Central memory CD8-positive, alpha-beta T cell (primary cell): ENCODE measurements around the gene LARP1B.
"Not testable (repeated sequence)": the region's sequence is repeated elsewhere in the genome, so short reads cannot be mapped to it uniquely, and the experiment has no call there.

Experiments used
- ATAC-seq: fragments of 150-1000 bp; cut with Tn5 transposase; replicated peaks from 2 replicates; pipeline ENCODE4 v1.10.0; 2022; ENCODE audit warnings: mild to moderate bottlenecking, moderate FRiP score, moderate number of reproducible peaks; ENCODE audit not compliant: poor library complexity, severe bottlenecking; ENCODE audit errors: extremely low read depth
- DNase-seq, 2 donors: peaks; one replicate each; pipeline ENCODE4 v3.0.0; 2021; ENCODE audit warnings: low spot score in 2 of 2
- H3K27ac Mint-ChIP-seq: one replicate; pipeline ENCODE4 v1.8.0; 2022; ENCODE audit warnings: low read depth, mild to moderate bottlenecking, moderate library complexity, mixed read lengths
- H3K27me3 Mint-ChIP-seq: one replicate; pipeline ENCODE4 v1.8.0; 2022; ENCODE audit warnings: mixed read lengths
- H3K36me3 Mint-ChIP-seq: one replicate; pipeline ENCODE4 v1.8.0; 2022; ENCODE audit warnings: mild to moderate bottlenecking, moderate library complexity, mixed read lengths; ENCODE audit not compliant: insufficient read depth
- H3K4me1 Mint-ChIP-seq: one replicate; pipeline ENCODE4 v1.8.0; 2022; ENCODE audit warnings: mixed read lengths
- H3K4me3 Mint-ChIP-seq: one replicate; pipeline ENCODE4 v1.8.0; 2022; ENCODE audit warnings: mild to moderate bottlenecking, moderate library complexity, mixed read lengths
- H3K9me3 Mint-ChIP-seq: one replicate; pipeline ENCODE4 v1.8.0; 2022; ENCODE audit warnings: mixed read lengths

Gene LARP1B

DNA sequence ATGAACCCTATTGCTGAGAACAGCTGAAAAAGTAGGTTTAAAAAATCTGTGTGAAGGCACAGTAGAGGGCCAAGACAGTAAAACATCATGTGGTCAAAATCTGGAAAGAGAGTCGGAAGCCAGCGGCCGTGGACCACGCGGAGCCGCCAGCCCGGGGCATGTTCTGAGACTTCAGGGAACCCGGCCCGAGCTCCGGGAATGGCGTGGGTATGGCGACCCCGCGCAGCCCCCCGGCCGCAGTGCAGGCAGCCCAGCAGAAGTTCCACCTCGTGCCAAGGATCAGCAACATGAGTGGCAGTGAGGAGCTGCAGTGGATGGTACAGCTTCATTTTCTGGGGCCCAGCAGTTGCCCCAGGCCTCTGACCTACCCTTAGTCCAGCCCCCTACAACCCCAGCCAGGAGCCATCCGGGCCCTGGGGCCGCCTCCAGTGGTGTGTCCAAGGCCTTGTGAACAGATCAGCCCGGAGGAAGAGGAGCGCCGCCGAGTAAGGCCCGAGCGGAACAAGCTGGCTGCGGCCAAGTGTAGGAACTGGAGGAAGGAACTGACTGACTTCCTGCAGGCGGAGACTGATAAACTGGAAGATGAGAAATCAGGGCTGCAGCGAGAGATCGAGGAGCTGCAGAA, 94.2 kb downstream of the LARP1B start:
- Mint-ChIP-seq H3K4me3 (no peak overlapping the region), H3K4me1 (no peaks in the 10 kb centered on the region), H3K27ac (no peak overlapping the region), H3K9me3 (peaks cover 5% of the 10 kb centered on the region), H3K36me3 (peaks cover 3% of the 10 kb centered on the region), H3K27me3 (no peaks in the 10 kb centered on the region)
- no peak for DNase-seq
- no peak for ATAC-seq

DNA sequence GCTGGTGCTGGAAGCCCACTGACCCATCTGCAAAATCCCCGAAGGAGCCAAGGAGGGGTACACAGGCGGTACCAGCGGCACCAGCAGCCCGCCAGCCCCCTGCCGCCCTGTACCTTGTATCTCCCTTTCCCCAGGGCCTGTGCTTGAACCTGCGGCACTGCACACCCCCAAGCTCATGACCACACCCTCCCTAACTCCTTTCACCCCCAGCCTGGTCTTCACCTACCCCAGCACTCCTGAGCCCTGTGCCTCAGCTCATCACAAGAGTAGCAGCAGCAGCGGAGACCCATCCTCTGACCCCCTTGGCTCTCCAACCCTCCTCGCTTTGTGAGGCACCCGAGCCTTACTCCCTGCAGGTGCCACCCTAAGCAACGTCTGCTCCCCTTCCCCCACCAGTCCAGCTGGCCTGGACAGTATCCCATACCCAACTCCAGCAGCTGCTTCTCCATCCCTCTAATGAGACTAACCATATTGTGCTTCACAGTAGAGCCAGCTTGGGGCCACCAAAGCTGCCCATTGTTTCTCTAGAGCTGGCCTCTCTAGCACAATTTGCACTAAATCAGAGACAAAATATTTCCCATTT, 94.9 kb downstream of the LARP1B start:
- Mint-ChIP-seq H3K27me3 (no peaks in the 10 kb centered on the region), H3K4me3 (no peak overlapping the region), H3K9me3 (peaks cover 5% of the 10 kb centered on the region), H3K36me3 (peaks cover 3% of the 10 kb centered on the region), H3K4me1 (no peaks in the 10 kb centered on the region), H3K27ac (no peak overlapping the region)
- ATAC-seq (no peak), DNase-seq (no peak)

DNA sequence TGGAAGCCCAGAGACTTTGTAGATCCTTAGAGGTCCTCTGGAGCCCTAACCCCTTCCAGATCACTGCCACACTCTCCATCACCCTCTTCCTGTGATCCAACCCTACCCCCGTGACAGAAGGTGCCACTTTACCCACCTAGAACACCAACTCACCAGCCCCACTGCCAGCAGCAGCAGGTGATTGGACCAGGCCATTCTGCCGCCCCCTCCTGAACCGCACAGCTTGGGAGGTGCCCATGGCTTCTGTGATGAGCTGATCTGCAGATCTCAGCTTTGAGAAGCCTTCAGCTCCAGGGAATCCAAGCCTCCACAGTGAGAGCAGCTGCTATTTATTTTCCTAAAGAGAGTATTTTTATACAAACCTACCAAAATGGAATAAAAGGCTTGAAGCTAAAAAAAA, 95.4 kb downstream of the LARP1B start:
- not testable (repeated sequence) for H3K36me3 Mint-ChIP-seq, H3K4me1 Mint-ChIP-seq, H3K27ac Mint-ChIP-seq, ATAC-seq, H3K27me3 Mint-ChIP-seq, H3K4me3 Mint-ChIP-seq, H3K9me3 Mint-ChIP-seq, DNase-seq

DNA sequence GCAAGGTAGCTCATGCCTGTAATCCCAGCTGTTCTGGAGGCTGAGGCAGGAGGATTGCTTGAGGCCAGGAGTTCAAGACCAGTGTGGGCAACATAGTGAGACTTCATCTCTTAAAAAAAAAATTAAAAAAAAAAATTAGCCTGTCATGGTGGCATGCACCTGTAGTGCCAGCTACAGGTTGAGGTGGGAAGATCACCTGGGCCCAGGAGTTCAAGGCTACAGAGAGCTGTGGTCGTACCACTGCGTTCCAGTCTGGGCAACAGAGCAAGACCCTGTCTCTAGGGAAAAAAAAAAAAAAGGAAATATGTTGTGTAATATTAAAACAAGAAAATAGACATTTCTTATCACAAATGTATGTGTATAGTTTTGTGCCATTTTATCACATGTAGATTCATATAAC, 97.8 kb downstream of the LARP1B start:
- DNase-seq (no peak), ATAC-seq (no peak)
- Mint-ChIP-seq H3K27ac (no peak overlapping the region), H3K4me1 (no peaks in the 10 kb centered on the region), H3K9me3 (peaks cover 5% of the 10 kb centered on the region), H3K27me3 (no peaks in the 10 kb centered on the region), H3K4me3 (no peak overlapping the region), H3K36me3 (peaks cover 1% of the 10 kb centered on the region)

DNA sequence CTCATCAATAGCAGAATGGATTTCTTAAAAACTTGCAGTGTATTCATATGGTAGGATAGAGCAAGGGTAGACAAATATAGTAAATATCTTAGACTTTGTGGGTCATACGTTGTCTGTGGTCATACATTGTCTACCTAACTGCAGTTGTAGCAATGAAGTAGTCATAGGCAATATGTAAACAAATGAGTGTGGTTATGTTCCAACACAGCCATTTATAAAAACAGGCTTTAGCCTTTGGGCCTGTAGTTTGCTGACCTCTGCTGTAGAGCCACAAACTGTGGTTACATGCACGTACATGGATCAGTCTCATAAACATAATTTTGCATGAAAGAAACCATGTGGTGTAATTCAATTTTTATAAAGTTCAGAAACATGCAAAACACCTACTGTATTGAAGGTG, 98.9 kb downstream of the LARP1B start:
- Mint-ChIP-seq H3K9me3 (peaks cover 5% of the 10 kb centered on the region), H3K27ac (no peak overlapping the region), H3K4me3 (no peak overlapping the region), H3K27me3 (no peaks in the 10 kb centered on the region), H3K36me3 (peaks cover 1% of the 10 kb centered on the region), H3K4me1 (no peaks in the 10 kb centered on the region)
- DNase-seq (no peak), ATAC-seq (no peak)

DNA sequence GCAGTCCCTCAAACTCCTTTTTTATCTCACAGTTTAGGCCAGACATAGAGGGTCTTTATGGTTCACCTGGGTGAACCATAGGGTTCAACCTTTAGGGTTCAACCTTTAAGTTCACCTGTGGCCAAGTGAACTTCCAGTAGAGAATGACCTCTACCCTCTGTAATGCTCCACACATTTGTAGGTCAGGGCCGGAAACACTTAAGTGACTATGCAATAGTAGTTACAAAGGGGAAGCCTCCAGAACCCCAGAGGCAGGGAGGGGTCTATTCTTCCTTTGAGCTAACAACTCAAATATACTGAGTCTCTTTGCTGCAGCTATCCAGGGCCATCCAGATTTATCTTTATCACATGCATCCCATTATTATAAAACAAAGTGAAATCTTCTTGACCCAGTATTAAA, 100.0 kb downstream of the LARP1B start:
- Mint-ChIP-seq H3K27me3 (no peaks in the 10 kb centered on the region), H3K36me3 (no peaks in the 10 kb centered on the region), H3K27ac (no peak overlapping the region), H3K9me3 (peaks cover 5% of the 10 kb centered on the region), H3K4me1 (no peaks in the 10 kb centered on the region), H3K4me3 (no peak overlapping the region)
- DNase-seq (no peak), ATAC-seq (no peak)

DNA sequence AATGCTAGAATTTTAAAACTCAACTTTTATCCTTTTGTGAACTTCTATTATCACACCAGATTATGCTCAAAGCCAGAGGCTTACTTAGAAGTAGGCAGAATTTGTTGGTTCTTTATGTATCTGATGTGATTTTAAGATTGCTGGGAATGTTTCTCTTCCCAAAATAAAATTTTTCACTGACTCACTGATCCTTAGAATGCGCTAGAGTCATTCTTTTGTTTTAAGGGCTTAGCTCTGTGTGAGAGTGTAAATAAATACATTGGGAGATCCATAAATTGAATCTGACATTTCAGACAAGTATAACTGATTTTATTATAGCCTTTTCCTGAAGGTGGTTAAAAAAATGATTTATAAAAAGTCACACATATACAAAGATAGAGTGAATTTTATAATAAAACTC, 101.3 kb downstream of the LARP1B start:
- ATAC-seq = no peak
- Mint-ChIP-seq H3K36me3 (no peaks in the 10 kb centered on the region), H3K9me3 (no peaks in the 10 kb centered on the region), H3K27me3 (no peaks in the 10 kb centered on the region), H3K27ac (no peak overlapping the region), H3K4me1 (no peaks in the 10 kb centered on the region), H3K4me3 (no peak overlapping the region)
- DNase-seq = no peak

DNA sequence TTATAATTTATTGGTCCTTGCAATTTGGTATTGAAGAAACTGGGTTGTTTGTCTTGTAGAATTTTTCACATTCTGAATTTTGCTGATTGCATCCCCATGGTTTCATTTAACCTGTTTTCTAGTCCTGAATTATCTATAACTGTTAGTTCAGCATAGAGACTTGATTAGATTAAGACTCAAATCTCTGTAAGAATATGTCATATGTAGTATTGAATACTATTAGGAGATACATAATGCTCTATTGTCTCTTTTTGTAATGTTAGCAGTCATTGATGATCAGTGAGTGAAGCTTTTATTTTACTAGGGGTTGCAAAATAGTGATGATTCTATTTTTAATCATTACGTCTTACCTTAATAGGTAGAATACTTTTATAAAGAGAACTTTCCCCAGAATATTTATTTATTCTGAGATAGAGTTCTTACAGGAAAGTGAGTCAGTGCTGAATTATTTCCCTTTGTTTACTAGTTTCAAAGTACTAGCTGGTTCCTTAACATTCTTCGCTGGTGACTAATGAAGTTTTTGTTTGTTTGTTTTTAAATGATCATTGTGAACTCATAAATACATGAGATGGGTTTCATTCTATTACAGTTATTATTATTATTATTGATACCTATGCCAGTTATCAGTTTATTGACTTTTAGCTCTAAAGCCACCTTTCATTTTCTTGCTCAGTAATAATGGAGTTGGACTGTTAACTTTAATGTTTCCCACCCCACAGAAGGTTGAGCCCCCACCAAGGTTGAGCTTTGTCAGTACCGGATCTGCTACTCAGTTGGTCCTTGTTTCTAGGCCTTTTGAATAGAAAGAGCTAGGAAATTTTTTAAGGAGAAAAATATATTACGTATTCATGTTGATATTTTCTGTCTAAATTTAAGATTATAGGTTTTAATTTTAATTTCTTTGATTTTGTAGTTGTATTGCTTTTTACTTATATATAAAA, 102.3 kb downstream of the LARP1B start:
- Mint-ChIP-seq H3K4me3 (no peak overlapping the region), H3K4me1 (no peaks in the 10 kb centered on the region), H3K9me3 (no peaks in the 10 kb centered on the region), H3K36me3 (no peaks in the 10 kb centered on the region), H3K27ac (no peak overlapping the region), H3K27me3 (no peaks in the 10 kb centered on the region)
- DNase-seq (no peak), ATAC-seq (no peak)

DNA sequence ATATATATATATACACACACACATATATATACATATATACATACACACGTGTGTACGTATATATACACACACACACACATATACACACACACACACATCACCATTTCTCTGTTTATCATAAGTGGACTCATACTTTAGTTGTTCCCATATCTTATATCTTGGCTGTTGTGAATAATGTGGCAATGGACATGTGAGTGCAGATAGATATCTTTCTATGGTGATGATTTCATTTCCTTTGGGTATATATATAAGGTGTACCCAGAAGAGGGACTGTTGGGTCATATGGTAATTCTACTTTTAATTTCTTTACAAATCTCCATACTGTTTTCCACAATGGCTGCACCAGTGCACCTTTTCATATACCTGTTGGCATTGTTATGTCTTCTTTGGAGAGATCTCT, 105.9 kb downstream of the LARP1B start:
- H3K36me3 Mint-ChIP-seq = peaks cover 2% of the 10 kb centered on the region
- ATAC-seq = no peak
- H3K9me3 Mint-ChIP-seq = no peaks in the 10 kb centered on the region
- no peaks in the 10 kb centered on the region for H3K4me1 Mint-ChIP-seq
- no peak overlapping the region for H3K27ac Mint-ChIP-seq
- DNase-seq = no peak
- H3K27me3 Mint-ChIP-seq = no peaks in the 10 kb centered on the region
- H3K4me3 Mint-ChIP-seq = no peak overlapping the region

DNA sequence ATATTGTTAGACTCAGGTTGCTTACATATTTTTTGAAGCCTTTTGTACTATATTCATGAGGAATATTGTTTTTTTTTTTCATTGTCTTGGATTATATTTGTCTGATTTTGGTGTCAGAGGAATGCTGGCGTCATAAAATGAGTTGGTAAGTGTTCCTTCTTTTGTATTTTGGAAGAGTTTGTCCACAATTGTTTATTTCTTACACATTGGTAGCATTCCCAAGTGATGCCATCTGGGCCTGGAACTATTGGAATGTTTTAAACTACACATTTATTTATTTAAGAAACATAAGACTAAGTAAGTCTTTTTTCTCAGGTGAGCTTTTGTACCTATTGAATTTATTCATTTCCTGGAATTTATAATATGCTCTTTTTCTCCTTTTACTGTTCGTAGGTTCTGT, 107.6 kb downstream of the LARP1B start:
- DNase-seq (no peak), ATAC-seq (no peak)
- no peak overlapping the region for H3K4me3 Mint-ChIP-seq
- H3K27ac Mint-ChIP-seq = no peak overlapping the region
- no peaks in the 10 kb centered on the region for H3K9me3 Mint-ChIP-seq
- no peaks in the 10 kb centered on the region for H3K4me1 Mint-ChIP-seq
- H3K27me3 Mint-ChIP-seq = no peaks in the 10 kb centered on the region
- H3K36me3 Mint-ChIP-seq = peaks cover 2% of the 10 kb centered on the region

DNA sequence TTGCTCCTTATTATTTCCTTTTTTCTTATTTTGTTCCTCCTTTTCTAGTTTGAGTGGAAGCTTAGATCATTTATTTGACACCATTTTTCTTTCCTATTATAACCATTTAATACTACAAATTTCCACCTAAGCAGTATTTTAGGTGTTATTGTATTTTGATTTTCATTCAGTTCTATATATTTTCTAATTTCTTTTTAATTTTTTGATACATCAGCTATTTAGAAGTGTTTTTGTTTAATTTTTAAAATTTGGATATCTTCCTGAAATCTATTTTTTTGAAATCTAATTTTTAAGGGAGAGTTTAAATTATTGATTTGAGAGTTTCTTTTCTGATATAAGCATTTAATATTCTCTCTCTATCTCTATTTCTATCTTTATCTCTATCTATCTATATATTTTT, 108.1 kb downstream of the LARP1B start:
- ATAC-seq (no peak), DNase-seq (no peak)
- H3K27ac Mint-ChIP-seq = no peak overlapping the region

DNA sequence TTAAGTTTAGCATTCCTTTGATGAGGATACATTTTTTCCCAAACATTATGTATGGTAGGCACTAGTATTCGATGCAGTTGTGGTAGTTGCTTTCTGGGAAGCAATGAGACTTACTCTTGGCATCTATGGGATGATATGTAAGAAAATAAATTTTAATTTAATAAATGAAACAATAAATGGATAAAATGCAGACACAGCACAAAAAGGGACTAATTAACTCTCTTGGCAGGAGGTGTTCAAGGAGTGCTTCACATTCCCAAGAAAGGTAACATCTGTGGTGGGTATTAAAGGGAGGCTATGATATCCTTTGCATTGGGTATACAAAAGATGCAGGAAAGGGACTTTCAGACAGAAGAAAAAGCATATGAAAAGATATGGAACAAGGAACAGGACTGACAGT, 115.5 kb downstream of the LARP1B start:
- no peak for ATAC-seq
- Mint-ChIP-seq H3K27ac (no peak overlapping the region), H3K9me3 (no peaks in the 10 kb centered on the region), H3K4me1 (no peaks in the 10 kb centered on the region), H3K36me3 (peaks cover 1% of the 10 kb centered on the region), H3K27me3 (no peaks in the 10 kb centered on the region), H3K4me3 (no peak overlapping the region)
- no peak for DNase-seq

More for the DNA sequence above, 108.1 kb downstream of the LARP1B start:
- Mint-ChIP-seq H3K27me3 (no peaks in the 10 kb centered on the region), H3K4me3 (no peak overlapping the region), H3K9me3 (no peaks in the 10 kb centered on the region), H3K4me1 (no peaks in the 10 kb centered on the region), H3K36me3 (peaks cover 2% of the 10 kb centered on the region)

DNA sequence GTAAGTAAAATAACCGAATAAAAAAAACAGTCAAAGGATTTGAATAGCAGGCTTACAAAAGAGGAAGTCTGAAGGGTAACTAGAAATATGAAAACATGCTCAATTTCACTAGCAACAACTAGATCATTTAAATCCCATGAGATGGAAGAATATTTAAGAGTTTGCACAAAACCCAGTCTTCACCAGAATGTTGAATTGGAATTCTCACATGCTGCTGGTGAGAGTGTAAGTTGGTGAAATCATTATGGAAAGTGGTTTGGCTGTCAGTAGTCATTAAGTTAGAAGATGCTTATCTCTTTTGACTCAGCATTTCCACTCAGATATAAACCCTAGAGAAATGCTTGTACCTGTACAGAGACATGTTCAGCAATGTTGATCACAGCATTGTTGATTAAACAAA, 116.4 kb downstream of the LARP1B start:
- Mint-ChIP-seq H3K27ac (no peak overlapping the region), H3K9me3 (no peaks in the 10 kb centered on the region), H3K27me3 (no peaks in the 10 kb centered on the region), H3K36me3 (peaks cover 1% of the 10 kb centered on the region), H3K4me3 (no peak overlapping the region), H3K4me1 (no peaks in the 10 kb centered on the region)
- ATAC-seq = no peak
- DNase-seq = no peak
